Measurements from ENCODE around the gene AKR7A2. TPM values are rescaled to one million over a fixed set of nuclear protein-coding genes. Genes with fewer than 3 reads are reported as not detected.
"Not testable (repeated sequence)": the region's sequence is repeated elsewhere in the genome, so short reads cannot be mapped to it uniquely, and the experiment has no call there.

The AKR7A2 gene
- total RNA-seq, 1 donor from 2014 or later = 44.4 TPM

DNA sequence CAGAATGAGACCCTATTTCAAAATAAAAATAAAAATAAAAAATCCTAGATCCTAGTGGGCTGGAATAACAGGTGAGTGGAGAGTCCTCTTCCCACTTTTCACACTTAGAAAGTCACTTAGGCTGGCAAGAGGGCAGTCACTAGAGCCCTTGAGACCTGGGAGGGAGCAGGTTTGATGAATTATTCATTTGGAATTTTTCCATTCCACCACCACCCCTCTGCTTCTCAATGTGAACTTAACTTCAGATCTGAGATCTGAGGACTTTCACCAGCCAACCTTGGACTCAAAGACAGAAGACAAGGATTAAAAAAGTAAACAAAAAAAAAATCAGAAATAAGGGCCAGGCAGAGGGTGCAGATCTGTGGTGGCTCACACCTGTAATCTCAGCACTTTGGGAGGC lies 39.9 kb downstream of the AKR7A2 start:
- no peak overlapping the region for H3K4me3 ChIP-seq (ENCODE audit: low read length in 3 of 3)
- H3K9ac ChIP-seq (ENCODE audit: low read depth in 1 of 3, low read length in 3 of 3) = no peak overlapping the region
- H3K27me3 ChIP-seq (ENCODE audit: control insufficient read depth in 3 of 3, insufficient read depth in 3 of 3, low read length in 3 of 3) = peaks cover 0 to 5% (median 4%) of the 10 kb centered on the region in 3 donors
- H3K9me3 ChIP-seq (ENCODE audit: control insufficient read depth in 3 of 3, low read length in 3 of 3) = no peaks in the 10 kb centered on the region
- H3K27ac ChIP-seq (ENCODE audit: low read depth, low read length) = no peak overlapping the region
- H3K36me3 ChIP-seq (ENCODE audit: control insufficient read depth in 3 of 3, insufficient read depth in 3 of 3, low read length in 3 of 3) = no peaks in the 10 kb centered on the region
- H3K4me1 ChIP-seq (ENCODE audit: control insufficient read depth in 3 of 3, insufficient read depth in 3 of 3, low read length in 3 of 3) = no peaks in the 10 kb centered on the region

DNA sequence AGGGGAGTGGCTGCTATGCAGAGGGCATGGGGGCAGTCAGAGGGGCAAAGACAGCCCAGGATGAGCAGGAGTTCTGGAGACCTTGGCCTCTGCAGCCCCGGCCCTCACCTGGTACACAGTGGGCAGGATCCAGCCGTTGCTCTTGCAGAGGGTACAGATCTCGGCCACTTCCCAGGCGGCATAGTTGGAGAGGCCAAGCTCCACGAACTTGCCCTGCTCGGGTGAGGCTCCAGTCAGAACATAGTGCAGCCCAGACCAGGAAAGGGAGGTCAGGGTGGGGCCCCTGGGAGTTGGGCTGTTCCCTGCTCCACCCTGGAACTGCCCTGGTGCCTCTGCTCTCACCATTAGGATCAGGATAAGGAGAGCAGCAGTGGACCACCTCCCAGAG lies 41.6 kb downstream of the AKR7A2 start:
- not testable (repeated sequence) for H3K9me3 ChIP-seq (ENCODE audit: control insufficient read depth in 3 of 3, low read length in 3 of 3); H3K4me3 ChIP-seq (ENCODE audit: low read length in 3 of 3); H3K27me3 ChIP-seq (ENCODE audit: control insufficient read depth in 3 of 3, insufficient read depth in 3 of 3, low read length in 3 of 3); H3K9ac ChIP-seq (ENCODE audit: low read depth in 1 of 3, low read length in 3 of 3); H3K4me1 ChIP-seq (ENCODE audit: control insufficient read depth in 3 of 3, insufficient read depth in 3 of 3, low read length in 3 of 3); H3K27ac ChIP-seq (ENCODE audit: low read depth, low read length); H3K36me3 ChIP-seq (ENCODE audit: control insufficient read depth in 3 of 3, insufficient read depth in 3 of 3, low read length in 3 of 3)

DNA sequence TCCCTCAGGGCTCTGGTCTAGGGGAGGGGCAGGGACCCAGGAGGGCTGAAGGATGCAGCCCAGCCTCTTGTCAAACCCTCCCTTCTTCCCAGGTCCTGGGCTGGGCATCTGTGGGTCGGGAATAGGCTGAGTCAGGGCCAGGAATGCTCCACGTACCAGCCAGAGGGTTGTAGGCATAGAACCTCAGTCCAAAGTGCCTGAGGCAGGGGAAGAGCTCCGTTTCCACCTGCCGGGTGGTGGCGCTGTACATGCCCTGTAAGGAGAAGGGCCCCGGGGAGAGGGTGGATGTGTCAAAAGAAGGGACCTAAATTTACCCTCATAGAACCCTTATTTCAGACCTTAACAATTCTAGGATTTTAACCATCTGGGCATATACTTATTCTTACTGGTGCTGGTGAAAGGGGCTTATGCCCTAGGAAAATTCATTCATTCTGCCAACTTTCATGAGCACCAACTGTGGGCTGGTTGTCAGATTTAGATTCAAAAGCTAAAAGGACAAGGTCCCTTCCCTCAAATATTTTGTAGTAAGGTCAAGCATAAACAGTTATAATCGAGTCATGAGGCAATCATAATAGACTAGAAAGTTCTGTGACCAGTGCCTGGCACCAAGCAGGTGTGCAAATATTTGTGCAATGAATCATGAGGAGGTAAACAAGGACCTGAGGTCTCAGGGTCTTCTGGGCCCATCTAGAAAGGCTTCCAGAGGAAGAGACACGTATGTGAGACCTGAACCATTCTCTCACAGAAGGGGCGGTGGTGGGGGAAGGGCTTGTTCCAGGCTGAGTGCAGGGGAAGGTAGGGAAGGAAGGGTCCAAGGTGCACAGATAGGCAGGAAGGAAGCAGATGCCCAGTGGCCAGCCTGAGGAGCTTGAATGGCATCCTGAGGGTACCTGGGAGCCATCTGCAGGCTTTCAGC lies 42.3 kb downstream of the AKR7A2 start:
- not testable (repeated sequence) for H3K4me3 ChIP-seq (ENCODE audit: low read length in 3 of 3); H3K27me3 ChIP-seq (ENCODE audit: control insufficient read depth in 3 of 3, insufficient read depth in 3 of 3, low read length in 3 of 3); H3K9me3 ChIP-seq (ENCODE audit: control insufficient read depth in 3 of 3, low read length in 3 of 3); H3K36me3 ChIP-seq (ENCODE audit: control insufficient read depth in 3 of 3, insufficient read depth in 3 of 3, low read length in 3 of 3); H3K4me1 ChIP-seq (ENCODE audit: control insufficient read depth in 3 of 3, insufficient read depth in 3 of 3, low read length in 3 of 3); H3K9ac ChIP-seq (ENCODE audit: low read depth in 1 of 3, low read length in 3 of 3); H3K27ac ChIP-seq (ENCODE audit: low read depth, low read length)

DNA sequence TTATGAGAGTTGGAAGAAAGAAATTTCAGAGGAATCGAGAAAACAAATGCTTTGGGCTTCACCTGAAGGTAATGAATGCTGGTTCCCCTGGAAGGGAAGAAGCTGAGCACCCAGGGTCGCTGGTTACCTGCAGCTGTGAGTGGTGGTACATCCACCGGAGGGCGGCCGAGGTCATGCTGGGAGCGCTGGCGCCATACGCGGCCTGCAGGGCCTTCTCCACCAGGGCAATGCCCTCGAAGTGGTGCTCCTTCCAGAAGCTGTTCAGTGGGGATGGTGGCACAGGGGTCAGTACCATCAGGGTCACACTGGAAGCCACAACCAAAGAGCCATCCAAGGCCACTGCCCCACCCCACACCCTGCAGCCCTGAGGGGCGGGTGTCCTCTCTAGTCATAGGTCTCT lies 43.5 kb downstream of the AKR7A2 start:
- no peak overlapping the region for H3K27ac ChIP-seq (ENCODE audit: low read depth, low read length)
- H3K4me3 ChIP-seq (ENCODE audit: low read length in 3 of 3) = no peak overlapping the region
- H3K36me3 ChIP-seq (ENCODE audit: control insufficient read depth in 3 of 3, insufficient read depth in 3 of 3, low read length in 3 of 3) = no peaks in the 10 kb centered on the region
- H3K9ac ChIP-seq (ENCODE audit: low read depth in 1 of 3, low read length in 3 of 3) = no peak overlapping the region
- no peaks in the 10 kb centered on the region for H3K9me3 ChIP-seq (ENCODE audit: control insufficient read depth in 3 of 3, low read length in 3 of 3)
- peaks cover 0 to 2% (median 0%) of the 10 kb centered on the region in 3 donors for H3K27me3 ChIP-seq (ENCODE audit: control insufficient read depth in 3 of 3, insufficient read depth in 3 of 3, low read length in 3 of 3)
- H3K4me1 ChIP-seq (ENCODE audit: control insufficient read depth in 3 of 3, insufficient read depth in 3 of 3, low read length in 3 of 3) = no peaks in the 10 kb centered on the region

DNA sequence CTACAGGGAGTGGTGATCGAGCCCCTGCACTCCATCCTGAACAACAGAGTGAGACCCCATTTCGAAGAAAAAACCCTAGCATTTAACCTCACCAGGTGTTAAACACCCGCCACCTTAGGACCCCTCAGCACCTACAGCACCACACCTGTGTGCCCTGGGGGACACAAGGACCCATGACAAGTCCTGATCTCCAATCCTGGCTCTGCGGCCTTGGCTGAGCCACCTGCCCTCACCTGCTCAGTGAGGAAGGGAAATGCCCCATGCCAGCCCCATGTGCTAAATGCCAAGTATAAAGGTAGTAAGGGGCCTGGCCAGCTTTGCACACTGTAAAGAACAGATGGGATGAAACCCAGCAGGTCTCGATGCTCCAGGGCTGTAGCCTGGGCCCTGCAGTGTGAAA lies 49.2 kb downstream of the AKR7A2 start:
- peaks cover 23 to 28% (median 26%) of the 10 kb centered on the region in 3 donors for H3K36me3 ChIP-seq (ENCODE audit: control insufficient read depth in 3 of 3, insufficient read depth in 3 of 3, low read length in 3 of 3)
- no peaks in the 10 kb centered on the region for H3K4me1 ChIP-seq (ENCODE audit: control insufficient read depth in 3 of 3, insufficient read depth in 3 of 3, low read length in 3 of 3)
- H3K9me3 ChIP-seq (ENCODE audit: control insufficient read depth in 3 of 3, low read length in 3 of 3) = no peaks in the 10 kb centered on the region

DNA sequence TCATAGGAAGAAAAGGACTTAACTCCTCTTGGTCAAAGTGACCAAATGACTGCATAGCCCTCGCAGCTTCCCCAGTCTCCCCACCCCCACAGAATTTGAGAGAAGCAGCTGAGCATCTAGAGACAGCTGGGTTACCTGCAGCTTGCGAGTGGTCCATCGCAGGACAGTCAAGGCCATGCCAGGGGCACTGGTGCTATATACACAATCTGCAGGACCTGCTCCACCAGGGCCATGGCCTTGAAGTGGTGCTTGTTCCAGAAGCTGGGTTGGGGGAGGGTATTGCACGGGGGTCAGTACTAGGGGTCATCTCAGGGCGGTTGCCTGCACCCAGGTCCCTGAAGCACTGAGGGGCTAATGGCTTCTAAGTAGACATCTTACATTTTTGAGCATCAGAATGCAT lies 49.9 kb downstream of the AKR7A2 start:
- Histone ChIP-seq H3K4me3 (ENCODE audit: low read length in 3 of 3) (no peak overlapping the region), H3K9me3 (ENCODE audit: control insufficient read depth in 3 of 3, low read length in 3 of 3) (no peaks in the 10 kb centered on the region), H3K27ac (ENCODE audit: low read depth, low read length) (no peak overlapping the region), H3K4me1 (ENCODE audit: control insufficient read depth in 3 of 3, insufficient read depth in 3 of 3, low read length in 3 of 3) (no peaks in the 10 kb centered on the region), H3K27me3 (ENCODE audit: control insufficient read depth in 3 of 3, insufficient read depth in 3 of 3, low read length in 3 of 3) (no peaks in the 10 kb centered on the region), H3K36me3 (ENCODE audit: control insufficient read depth in 3 of 3, insufficient read depth in 3 of 3, low read length in 3 of 3) (peaks cover 30 to 35% (median 32%) of the 10 kb centered on the region in 3 donors), H3K9ac (ENCODE audit: low read depth in 1 of 3, low read length in 3 of 3) (no peak overlapping the region)

More for the DNA sequence above, 49.2 kb downstream of the AKR7A2 start:
- no peaks in the 10 kb centered on the region for H3K27me3 ChIP-seq (ENCODE audit: control insufficient read depth in 3 of 3, insufficient read depth in 3 of 3, low read length in 3 of 3)
- H3K4me3 ChIP-seq (ENCODE audit: low read length in 3 of 3) = no peak overlapping the region
- H3K9ac ChIP-seq (ENCODE audit: low read depth in 1 of 3, low read length in 3 of 3) = peak overlapping the region in 1 of 3 donors; percentile 27
- no peak overlapping the region for H3K27ac ChIP-seq (ENCODE audit: low read depth, low read length)

DNA sequence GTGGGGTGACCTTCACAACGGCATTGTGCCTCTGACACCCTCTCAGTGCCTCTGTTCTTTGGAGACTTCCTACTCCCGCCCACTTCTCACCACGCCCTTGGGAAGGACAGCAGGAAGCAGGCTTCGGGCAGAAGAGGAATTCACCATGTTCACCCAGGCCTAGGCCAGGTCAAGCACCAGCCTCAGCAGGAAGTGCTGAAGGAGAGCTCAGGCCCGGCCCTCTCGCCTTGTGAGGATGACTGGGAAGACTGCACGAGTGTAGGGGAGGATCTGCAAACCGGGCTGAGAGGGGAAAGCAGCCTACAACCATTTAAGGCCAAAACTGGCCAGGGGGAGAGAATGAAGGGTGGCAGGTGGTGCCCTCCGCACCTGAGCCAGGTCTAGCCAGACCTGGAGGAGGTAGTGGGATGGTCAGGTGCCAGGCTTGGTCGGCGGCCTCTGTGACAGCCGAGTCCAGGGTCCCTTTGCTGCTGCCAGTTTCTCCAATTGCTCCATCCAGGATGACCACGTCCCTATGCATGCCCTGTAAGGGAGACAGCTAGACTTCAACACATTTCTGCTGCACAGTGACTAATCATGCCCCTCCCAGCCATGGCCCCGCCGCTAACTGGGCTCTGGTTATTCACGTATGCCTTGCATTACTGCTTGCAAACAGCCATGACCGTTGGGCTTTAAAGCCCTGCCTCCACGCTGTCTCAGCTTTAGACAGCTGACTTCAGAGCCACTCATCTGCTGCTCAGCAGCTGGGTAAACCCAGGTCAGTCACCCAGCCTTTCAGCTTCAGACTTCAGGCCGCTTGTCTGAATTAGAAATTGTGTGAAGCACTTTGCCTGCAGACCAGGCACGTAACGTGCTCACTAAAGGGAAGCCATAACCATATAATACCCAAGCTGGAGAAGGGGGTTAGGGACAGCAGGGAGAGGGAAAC lies 51.5 kb downstream of the AKR7A2 start:
- H3K27ac ChIP-seq (ENCODE audit: low read depth, low read length) = no peak overlapping the region
- H3K9me3 ChIP-seq (ENCODE audit: control insufficient read depth in 3 of 3, low read length in 3 of 3) = no peaks in the 10 kb centered on the region
- H3K4me1 ChIP-seq (ENCODE audit: control insufficient read depth in 3 of 3, insufficient read depth in 3 of 3, low read length in 3 of 3) = no peaks in the 10 kb centered on the region
- H3K9ac ChIP-seq (ENCODE audit: low read depth in 1 of 3, low read length in 3 of 3) = no peak overlapping the region
- H3K4me3 ChIP-seq (ENCODE audit: low read length in 3 of 3) = no peak overlapping the region
- H3K27me3 ChIP-seq (ENCODE audit: control insufficient read depth in 3 of 3, insufficient read depth in 3 of 3, low read length in 3 of 3) = no peaks in the 10 kb centered on the region
- H3K36me3 ChIP-seq (ENCODE audit: control insufficient read depth in 3 of 3, insufficient read depth in 3 of 3, low read length in 3 of 3) = peaks cover 40 to 47% (median 41%) of the 10 kb centered on the region in 3 donors

DNA sequence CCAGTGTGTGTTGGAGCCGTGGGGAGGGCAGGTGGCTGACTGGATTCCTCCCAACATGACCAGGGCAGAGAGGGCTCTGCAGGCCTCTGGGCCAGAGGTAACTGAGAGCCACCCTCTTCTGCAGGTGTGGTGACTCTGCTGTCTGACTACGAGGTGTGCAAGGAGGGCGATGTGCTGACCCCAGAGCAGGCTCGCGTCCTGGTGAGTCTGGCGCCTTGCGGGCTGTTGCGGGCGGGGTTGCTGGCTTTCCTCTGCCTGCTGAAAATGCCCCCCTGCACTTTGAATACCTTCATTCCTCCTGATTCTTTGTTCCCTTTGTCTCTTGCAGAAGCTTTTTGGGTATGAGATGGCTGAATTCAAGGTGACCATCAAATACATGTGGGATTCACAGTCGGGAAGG lies 53.6 kb downstream of the AKR7A2 start:
- H3K36me3 ChIP-seq (ENCODE audit: control insufficient read depth in 3 of 3, insufficient read depth in 3 of 3, low read length in 3 of 3) = peaks cover 44 to 52% (median 45%) of the 10 kb centered on the region in 3 donors
- H3K27ac ChIP-seq (ENCODE audit: low read depth, low read length) = no peak overlapping the region

DNA sequence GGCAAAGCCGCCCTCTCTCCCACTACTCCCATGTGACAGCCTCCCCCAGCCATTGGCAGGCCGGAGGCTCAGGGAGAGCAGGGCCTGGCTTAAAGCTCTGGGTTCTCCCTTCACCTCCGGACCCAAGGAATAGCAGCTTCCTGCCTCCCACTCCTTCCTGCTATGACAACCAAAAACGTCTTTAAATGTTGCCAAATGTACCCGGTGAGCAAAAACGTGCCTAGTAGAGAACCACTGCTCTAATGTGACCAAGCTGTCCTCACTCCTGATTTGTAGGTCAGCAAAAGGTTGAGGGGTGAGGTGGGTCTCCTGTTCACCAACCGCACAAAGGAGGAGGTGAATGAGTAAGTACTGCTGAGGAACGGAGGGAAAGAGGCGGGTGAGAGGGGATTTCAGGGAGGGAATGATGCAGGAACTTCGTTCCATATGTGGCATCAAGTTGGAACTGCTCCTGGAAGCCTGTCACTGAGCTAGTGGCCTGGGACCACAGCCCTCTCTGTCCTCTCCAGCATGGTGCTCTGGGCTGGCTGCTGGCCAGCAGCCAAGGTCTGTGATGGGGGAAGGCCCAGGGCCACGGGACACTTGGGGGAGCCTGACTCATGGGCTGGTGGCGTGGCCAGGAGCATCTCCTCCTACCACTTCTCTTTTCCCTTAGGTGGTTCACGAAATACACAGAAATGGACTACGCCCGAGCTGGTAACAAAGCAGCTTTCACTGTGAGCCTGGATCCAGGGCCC lies 54.6 kb downstream of the AKR7A2 start:
- Histone ChIP-seq H3K9me3 (ENCODE audit: control insufficient read depth in 3 of 3, low read length in 3 of 3) (no peaks in the 10 kb centered on the region), H3K4me3 (ENCODE audit: low read length in 3 of 3) (no peak overlapping the region), H3K9ac (ENCODE audit: low read depth in 1 of 3, low read length in 3 of 3) (no peak overlapping the region), H3K4me1 (ENCODE audit: control insufficient read depth in 3 of 3, insufficient read depth in 3 of 3, low read length in 3 of 3) (peaks cover 15 to 19% (median 16%) of the 10 kb centered on the region in 3 donors), H3K27me3 (ENCODE audit: control insufficient read depth in 3 of 3, insufficient read depth in 3 of 3, low read length in 3 of 3) (no peaks in the 10 kb centered on the region), H3K36me3 (ENCODE audit: control insufficient read depth in 3 of 3, insufficient read depth in 3 of 3, low read length in 3 of 3) (peaks cover 44 to 52% (median 45%) of the 10 kb centered on the region in 3 donors), H3K27ac (ENCODE audit: low read depth, low read length) (no peak overlapping the region)

More for the DNA sequence above, 53.6 kb downstream of the AKR7A2 start:
- Histone ChIP-seq H3K4me3 (ENCODE audit: low read length in 3 of 3) (no peak overlapping the region), H3K9ac (ENCODE audit: low read depth in 1 of 3, low read length in 3 of 3) (no peak overlapping the region), H3K27me3 (ENCODE audit: control insufficient read depth in 3 of 3, insufficient read depth in 3 of 3, low read length in 3 of 3) (no peaks in the 10 kb centered on the region), H3K9me3 (ENCODE audit: control insufficient read depth in 3 of 3, low read length in 3 of 3) (no peaks in the 10 kb centered on the region), H3K4me1 (ENCODE audit: control insufficient read depth in 3 of 3, insufficient read depth in 3 of 3, low read length in 3 of 3) (peaks cover 5 to 9% (median 6%) of the 10 kb centered on the region in 3 donors)
